GM19240 (cell line): Measurements from ENCODE around the gene CPEB3.

Experiments
- DNase-seq: peaks from one replicate; pipeline ENCODE4 v3.0.0; 2011; ENCODE audit warnings: low spot score; ENCODE audit not compliant: insufficient read length

Gene CPEB3

DNA sequence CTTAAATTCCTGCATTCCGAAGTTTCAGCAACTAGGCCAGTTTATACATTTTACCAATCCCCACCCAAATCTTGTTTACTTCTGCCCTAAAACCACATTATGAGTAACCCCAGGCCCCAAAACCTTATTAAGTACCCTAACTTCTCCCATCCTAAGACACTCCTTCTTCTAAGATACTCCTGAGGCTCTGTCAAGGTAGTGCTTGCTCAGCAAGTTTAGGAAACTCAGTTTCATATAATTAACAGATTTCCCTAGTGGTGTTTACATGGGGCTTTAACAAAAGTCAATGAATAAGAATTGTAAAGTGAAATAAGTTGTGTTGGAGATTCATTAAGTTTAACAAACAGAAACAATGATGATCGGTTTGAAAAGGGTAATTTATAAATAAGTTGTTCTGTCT, 77.8 kb downstream of the CPEB3 start:
- DNase-seq, result no peak

DNA sequence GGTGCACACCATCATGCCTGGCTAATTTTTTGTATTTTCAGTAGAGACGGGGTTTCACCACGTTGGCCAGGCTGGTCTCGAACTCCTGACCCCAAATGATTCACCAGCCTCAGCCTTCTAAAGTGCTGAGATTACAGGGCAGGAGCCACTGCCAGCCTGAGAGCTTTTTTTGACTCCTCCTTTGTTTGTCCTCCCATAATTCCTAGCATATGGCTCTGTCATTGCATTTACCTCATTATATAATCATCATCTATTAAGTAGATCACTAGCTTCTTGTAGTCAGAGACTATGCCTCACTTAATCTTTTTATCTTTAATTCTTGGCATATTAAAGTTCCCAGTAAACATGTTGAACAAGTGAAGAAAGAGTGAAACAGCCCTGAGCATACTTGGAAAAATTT, 82.1 kb downstream of the CPEB3 start:
- no peak for DNase-seq

DNA sequence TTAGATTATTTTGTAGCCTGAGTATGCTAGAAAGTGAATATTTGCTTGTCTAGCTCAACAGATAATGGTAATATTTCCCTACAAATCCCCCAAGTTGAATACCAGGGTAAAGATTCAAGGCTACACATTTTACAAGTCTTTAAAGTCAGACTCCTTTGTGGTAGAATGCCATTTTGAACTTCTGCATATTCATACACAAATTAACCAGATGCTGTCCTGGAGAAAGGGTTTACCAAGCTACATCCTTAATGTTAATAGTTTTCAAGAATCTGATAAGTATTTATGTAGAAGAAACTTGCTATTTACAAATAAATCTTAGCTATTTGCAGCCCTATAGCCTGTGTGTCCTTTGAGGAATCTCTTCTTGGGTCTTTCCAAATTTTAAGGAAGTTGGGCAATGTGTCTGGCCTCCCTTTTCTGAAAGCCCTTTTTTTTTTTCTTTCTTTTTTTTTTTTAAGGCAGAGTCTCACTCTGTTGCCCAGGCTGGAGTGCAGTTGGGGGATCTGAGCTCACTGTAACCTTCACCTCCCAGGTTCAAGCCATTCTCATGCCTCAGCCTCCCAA, 82.6 kb downstream of the CPEB3 start:
- DNase-seq, result no peak

DNA sequence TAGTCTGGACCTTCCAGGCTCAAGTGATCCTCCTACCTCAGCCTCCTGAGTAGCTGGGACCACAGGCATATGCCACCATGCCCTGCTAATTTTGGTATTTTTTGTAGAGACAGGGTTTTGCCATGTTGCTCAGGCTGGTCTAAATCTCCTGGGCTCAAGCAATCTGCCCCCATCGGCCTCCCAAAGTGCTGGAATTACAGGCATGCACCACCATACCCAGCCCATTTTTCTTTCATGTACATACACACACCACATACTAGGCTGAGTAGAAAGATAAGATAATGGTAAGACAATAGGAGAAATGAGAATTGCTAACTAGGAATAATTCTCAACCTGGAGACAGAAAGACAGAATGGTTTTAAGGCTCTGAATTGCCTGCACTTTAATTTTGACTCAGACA, 83.8 kb downstream of the CPEB3 start:
- DNase-seq, result no peak

DNA sequence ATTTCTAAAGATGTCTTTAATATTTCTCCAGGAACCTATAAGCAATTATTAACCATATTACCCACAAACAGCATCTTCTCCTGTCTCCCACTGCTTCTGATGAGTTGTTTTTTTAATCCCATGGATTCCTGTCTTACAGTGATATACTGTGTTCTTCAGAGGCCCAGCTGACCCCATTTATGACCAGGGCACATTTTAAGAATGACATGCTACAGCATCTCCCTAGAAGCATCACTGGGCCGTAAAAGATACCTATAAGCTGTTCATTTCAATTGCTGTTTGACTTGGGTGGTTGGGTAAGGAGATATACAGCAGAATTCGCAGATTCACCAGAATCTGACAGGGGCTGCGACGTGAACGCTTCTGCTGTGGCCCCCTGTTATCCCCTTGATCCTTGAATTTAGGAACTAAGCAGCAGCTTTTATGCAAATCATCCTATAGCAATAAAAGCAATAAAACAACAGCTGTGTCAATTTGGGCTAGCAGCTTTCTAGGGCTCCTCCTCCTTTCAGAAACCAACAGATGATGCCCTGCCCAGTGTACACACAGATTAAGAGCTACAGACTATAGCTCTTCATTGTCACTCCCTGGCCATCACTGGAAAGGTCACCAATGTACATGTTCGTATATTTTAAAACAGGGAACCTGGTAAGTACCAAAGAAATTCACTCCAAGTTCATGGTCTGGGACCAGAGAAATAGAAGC, 86.8 kb downstream of the CPEB3 start:
- DNase-seq, result no peak

DNA sequence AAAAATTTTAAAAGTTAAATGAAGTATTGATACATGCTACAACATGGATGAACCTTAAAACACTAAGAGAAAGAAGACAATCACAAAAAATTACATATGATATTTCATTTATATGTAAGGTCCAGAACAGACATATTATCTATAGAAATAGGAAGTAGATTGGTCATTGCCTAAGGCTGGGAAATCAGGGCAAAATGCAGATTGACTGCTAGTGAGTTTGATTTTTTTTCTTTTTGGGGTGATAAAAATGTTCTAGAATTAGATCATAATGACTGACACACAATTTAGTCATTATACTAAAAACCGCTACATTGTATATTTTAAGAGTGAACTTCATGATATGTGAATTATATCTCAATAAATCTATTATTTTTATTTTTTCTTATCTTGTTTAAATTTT, 88.3 kb downstream of the CPEB3 start:
- DNase-seq, result no peak

DNA sequence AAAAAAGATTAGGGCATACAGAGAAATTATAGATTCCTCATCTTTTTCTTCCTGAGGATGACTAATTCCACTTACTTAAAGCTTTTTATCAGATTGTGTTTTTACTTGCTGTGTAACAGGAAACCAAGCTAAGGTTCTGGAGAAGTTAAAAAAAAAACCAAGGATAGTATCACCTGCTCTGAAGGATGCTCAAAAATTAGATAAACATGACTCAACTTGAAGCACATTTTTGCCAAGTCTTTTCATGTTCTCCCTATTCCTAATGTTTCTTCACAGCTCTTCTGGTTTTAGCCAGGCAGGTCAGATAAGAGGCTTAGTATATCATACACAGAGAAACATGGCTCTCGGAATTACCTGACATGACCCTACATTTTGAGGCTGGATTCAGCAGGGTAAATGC, 90.3 kb downstream of the CPEB3 start:
- no peak for DNase-seq

DNA sequence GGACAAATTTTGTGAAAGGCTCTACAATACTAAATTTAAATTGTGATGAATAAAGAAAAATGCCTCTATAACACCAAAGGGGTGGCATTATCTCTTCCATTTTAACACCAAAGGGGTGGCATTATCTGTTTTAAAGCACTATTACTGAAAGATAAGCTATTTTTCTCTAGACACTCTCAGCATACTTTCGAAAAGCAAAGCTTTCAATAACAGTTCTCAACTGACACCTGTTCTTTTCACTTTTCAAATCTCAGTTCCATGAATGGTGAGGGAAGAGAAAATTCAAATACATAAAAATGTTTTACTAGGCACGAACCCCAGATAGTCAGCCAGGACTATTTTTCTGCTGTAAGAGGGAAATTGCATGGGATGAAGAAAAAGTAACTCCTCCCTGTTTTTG, 103.8 kb downstream of the CPEB3 start:
- no peak for DNase-seq

DNA sequence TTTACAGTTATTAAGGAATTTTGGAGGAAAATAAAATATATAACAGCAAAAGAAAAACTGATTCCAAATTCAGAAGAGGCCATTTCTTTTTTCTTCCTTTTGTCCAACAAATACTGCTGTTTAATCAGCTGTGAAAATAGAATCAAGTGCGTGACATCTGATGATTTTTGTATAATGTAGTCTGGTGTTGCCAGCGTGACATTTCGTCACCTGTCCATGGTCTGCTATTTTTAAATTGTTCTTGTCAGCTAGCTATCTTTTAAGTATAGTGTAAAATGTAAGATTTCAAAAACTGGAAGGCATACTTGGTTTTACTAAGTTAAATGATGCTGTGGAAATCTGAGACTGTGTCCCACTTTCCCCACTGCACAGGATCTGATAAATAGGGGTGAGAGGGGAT, 105.9 kb downstream of the CPEB3 start:
- DNase-seq, result no peak

DNA sequence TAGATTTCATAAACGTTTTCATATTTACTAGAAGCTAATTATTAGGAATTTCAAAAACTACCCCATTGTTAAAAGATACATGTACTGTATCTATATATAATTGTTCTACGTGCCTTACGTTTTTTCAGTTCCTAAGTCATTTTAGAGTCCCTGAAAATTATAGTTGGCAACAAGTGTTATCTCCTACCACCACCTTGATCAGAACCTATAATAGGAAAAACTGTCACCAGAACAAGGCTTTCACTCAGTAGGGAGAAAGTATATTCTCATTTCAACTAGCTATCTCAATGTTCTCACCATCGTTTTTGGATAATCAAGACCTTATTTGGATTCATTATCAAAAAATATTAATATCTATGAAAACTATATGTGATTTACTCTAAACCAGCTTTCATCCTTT, 107.7 kb downstream of the CPEB3 start:
- DNase-seq, result no peak

DNA sequence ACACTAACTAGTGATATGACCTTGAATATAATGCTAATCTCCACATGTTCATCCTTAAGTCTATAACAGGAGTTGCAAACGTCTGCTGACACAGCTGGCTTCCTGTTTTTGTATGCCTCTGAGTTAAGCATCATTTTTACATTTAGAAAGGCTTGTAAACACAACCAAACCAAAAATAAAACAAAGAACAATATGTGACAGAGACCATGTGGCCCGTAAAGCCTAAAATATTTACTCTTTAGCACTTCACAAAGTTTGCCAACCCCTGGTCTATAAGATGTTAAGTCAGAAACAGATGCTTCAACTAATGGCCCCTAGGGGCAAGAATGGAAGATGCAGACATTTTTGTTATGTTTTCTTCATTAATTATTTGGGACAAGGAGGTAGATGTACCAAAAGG, 109.3 kb downstream of the CPEB3 start:
- DNase-seq, result no peak

DNA sequence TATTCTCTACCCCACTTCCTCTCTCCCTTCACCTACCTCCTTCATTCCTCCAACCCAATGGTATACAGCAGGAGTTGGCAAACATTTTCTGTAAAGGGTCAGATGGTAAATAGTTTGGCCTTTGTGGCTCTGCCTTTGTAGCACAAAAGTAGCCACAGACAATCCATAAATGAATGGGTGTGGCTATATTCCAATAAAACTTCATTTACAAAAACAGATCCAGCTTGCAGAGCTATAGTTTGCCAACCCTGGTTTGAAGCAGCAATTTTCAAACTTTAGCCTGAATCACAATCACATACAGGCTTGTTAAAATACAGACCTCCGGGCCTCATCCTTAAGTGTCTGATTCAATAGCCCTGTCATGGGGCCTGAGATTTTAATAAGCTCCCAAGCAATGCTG, 110.5 kb downstream of the CPEB3 start:
- DNase-seq, result no peak

DNA sequence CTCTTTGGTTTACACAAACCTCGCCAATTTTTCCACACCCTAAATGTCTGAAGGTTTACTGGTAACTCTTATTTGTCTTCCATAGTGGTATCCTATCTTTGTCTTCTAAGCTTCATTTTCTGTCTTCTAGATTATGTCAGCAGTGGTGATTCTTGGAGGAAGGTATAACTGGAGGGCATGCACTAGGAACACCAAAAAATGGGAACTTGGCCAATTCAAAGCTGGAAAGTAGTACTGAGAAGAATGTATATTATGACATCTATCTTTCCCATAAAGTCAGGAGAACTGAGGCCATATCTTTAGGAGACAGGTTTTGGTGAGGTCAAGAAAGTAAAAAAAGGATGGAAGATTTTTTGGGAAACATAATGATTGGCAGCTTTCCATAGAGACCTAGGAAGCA, 113.3 kb downstream of the CPEB3 start:
- DNase-seq, result no peak

DNA sequence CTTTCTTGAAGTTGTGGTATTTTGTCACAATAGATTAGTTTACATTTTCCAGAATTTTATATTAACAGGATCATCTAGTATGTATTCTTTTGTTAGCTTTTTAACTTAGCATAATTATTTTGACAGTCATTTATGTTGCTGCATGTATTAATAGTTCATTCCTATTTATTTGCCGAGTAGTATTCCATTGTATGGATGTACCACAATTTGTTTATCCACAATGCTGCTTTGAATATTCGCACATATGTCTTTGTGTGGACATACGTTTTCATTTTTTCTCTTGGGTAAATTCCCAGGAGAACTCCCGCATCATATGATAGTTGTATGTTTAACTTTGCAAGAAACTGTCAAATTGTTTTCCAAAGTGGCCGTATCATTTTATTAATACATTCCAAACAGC, 115.7 kb downstream of the CPEB3 start:
- DNase-seq, result no peak

DNA sequence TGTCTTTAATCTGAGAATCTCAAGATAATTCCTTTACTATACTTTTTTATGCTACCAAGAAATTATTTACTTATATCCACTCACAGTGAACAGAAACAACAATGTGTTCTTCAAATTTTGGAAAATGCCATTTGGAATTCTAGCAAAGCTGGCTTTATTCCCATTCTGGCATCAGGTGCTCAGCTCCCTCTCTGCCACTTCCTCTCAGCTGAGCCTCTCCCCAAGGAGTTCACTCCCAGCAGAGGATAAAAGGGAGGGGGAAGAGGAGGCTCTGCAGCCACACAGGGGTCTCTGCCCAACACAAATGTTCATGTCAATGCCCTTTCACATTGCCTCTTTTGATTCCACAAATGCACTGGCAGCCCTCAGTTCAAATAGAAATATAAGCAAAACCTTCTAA, 116.9 kb downstream of the CPEB3 start:
- no peak for DNase-seq

DNA sequence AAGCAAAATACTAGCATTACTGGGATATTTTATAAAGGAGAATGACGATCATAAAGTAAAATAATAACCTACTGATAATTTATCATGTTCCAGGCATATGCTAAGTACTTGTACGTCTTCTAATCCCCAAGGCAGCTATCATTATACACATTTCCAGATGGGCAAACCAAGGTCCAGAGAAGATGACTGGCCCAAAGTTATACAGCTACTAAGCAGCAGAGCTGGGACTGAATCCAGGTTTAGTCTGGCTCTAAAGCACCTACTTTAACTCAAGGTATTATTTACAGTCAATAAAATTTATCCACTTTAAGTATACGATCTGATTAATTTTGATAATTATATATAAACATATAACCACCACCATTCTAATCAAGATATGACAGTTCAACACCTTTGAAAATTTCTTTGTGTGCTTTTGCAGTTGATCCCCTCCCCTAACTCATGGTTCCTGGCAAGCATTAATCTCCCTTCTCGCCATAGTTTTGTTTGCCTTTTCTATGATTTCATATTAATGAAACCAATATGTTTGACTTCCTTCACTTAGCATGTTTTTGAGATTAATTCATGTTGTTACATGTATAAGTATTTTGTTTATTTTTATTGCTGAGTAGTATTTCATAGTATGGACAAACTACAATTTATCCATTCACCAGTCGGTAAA, 126.7 kb downstream of the CPEB3 start:
- no peak for DNase-seq

DNA sequence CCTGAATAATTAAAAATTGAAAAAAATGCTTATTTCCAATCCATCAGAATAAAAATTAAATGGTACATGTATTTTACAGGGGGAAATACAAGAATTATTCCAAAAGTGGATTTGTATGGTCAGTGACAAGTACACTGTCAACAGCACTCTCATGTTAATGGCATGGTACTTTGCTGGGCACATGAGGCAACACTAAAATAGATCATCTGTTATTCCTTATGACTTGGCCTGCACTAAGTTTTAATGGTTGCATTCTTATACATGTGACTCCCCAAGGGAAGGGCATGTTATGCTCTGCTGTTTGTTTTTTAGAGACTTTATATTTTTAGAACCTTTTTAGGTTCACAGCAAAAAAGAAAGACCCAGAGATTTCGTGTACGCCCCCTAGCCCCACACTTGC, 128.3 kb downstream of the CPEB3 start:
- no peak for DNase-seq

DNA sequence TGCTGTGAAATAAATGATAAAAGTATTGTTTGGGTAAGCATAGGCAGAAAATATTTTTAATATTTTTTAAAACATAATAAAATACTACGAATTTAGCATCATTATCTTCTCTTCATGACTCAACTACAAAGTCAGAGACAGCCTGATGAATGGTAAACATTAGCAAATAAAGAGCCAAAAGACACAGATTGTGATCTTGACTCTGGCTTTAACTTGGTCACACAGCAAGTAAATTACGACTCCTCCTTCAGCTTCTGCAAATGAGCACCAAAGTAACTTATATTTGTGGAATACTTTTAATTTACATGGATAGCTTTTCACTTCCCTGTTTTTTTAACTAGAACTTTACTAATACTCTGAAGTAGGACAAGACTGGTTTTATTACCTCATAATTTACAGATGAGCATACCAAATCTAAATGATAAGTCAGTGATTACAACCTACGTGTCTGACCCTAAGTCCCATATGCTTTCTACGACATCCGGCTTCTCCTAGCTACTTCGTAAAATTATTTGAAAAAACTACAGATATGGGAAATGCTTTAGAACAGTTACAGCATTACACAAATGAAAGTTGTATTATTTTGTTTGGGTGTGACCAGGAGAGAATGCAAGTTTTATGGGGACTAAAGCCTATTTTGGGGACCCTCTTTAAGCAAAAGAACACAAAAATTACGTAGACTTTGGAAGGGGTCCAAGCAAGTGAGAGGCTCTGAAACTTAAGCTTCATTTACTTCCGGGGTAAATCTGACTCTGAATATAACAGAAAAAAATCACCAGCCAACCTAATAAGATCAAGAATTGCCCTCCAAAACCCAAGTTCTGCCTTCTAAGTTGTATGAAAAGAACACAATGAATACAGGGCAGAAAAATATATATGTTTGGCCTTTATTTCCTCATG, 133.8 kb downstream of the CPEB3 start:
- DNase-seq, result no peak

DNA sequence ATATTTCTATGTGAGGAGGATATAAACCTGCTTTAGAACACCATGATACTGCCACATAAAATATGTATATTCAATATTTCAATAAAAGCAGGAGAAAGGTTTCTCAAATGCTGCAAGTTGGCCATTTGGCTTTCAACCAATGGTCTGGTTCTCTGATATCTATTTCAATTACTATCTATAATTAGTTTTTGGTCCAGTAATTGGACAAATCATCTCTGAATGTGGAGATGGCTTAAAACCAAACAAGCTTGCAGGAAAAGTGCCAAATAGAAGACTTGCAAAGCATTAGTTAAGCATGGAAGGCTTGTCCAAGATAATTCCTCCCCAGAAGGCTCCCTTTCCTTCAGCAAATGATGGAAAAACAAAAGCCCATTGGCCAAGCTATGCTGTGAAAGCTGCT, 140.1 kb downstream of the CPEB3 start:
- no peak for DNase-seq

DNA sequence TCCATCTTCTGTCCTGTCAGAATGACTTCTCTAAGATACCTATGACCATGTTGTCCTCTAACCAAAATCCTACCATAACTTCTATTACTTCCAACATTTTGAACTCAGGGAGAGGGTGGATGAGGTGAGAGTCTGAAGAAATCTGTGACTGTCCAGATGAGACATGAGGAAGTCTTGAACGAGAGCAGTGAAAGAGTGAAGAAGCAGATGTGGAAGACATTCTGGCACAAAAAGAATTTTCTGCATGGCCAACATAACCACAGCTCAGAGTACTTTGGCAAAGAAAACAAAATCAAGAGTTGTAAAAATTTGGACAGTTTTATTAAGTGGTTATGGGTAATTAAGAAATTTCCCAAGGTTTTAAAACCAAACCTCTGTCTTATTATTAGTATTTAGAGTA, 141.6 kb downstream of the CPEB3 start:
- no peak for DNase-seq

DNA sequence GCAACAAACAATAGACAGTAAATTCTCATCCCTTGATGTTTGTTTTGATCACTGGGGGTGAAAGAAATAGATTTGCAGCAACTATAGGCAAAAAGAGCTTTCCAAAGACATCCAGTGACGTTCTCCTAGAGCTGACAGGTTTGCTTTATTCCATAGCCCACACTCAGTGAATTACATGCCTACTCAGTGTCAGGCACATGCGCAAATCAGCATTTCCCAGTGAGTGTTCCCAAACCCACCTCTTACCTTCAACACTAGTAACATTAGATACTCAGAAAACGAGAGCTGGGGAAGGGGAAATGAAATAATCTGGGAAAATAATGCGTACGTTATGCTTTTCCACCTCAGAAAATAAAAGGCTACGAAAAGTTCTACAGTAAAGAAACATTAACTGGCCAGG, 144.1 kb downstream of the CPEB3 start:
- no peak for DNase-seq

DNA sequence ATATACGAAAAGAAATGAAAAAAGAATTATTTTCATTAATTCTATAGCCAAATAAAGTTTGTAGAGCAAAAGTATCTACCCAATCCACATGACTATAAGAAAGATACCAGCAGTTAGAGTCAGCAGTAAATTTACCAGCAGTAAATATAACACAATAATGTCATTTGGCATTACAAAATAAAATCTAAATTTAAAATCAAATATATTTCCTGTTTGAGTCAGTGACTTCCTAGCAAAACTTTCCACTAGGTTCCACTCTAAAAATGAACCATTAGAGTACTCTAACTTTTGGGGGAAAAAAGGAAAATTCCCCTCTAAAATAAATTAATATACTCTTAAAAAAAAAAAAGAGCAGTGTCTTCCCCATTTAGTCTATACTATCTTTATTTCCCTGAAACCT, 144.8 kb downstream of the CPEB3 start:
- no peak for DNase-seq
